Hippocampal formation (tissue), 2 donors: ENCODE measurements around the gene USO1.

Experiments
- DNase-seq, 2 donors: peaks; one replicate each; lab custom pipeline; 2025; lab: John Stamatoyannopoulos, UW

The USO1 gene

DNA sequence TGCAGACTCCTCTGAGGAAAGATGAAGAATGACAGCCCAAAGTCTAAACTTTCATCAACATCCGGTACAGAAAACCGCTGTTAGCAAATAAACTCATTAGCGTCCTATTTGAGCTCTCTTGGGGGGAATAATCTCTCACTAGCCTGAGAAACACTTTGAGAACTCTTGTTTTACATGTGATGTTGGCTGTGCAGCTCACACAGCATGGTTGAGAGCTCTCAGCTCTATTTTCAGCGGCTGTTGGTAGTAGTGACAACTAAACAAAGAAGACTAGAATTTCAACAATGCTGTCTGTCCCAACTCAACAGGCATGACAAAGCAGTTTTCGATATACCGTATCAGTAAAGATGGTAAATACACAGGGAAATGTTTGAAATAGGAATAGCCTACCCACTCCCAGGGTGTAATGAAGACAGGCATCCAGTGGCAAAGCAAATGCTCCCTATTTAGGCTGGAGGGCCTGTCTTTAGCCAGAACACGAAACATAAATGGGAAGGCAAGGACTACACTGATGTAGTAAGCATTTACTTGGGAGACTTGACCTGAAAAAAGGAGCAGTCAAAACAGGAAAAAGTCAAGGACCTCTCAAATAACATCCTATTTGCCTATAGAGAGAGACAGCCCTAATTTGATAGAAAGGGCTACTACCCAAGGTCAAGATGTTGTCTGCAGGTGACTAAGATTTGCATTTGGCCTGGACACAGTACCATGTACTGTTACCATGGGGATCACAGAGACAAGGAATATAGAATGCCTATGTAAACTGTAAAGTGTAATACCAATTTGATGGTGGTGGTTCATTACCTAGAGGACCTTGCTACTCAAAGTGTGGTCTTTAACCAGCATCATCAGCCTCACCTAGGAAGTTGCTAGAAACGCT is 117.5 kb downstream of the USO1 start:
- no peak for DNase-seq

DNA sequence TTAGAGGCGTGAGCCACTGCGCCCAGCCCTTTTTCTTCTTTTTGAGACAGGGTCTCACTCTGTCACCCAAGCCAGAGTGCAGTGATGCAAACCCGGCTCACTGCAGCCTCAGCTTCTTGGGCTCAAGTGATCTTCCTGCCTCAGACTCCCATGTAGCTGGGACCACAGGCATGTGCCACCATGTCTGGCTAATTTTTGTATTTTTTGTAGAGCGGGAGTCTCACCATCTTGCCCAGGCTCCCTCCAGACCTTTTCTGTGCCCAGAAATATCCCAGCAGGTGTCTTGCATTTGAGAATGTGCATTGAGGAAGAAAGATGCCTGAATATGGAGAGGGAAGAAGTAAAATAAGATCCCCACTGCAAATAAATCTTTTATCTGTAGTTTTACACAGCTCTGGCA is 119.2 kb downstream of the USO1 start:
- no peak for DNase-seq

DNA sequence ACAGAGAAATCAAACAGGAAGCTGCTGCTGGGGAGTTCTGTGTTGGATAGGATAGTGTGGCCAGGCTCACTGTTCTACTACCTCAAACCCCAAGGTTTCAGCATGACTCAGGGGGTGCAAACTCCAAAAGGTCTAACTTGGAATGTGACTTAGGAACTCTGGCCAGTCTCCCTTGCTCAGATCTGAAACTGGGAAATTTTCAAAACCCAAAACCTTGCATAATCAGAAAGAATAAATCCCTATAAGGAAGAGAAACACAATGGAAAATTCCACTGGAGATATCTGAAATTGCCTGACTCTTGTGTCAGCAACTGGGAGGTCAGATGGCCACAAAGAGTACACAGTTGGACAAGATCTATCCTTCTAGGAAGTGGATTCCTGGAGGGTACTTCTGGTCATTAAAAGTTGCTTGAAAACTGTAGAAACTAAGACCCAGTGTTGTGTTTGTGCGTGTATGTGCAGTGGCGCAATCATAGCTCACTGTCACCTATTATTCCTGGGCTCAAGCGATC is 119.8 kb downstream of the USO1 start:
- DNase-seq = no peak

DNA sequence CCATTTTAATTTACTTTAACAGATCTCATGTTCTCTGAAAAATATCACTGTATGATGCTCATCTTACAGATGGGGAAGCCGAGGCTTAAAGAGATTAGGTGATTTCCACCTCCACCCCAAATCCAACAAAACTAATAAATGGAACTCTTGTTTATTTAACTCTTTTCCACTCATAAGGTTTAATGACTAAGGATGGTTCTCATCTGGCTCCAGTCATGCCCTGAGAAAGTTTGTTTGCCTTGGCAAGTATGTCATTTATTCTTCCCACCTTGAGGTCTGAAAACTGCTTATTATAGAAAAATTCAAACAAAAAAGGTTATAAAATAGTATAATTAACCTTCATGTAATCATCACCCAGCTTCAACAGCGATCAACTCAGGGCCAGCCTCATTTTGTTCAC is 121.6 kb downstream of the USO1 start:
- DNase-seq = no peak

DNA sequence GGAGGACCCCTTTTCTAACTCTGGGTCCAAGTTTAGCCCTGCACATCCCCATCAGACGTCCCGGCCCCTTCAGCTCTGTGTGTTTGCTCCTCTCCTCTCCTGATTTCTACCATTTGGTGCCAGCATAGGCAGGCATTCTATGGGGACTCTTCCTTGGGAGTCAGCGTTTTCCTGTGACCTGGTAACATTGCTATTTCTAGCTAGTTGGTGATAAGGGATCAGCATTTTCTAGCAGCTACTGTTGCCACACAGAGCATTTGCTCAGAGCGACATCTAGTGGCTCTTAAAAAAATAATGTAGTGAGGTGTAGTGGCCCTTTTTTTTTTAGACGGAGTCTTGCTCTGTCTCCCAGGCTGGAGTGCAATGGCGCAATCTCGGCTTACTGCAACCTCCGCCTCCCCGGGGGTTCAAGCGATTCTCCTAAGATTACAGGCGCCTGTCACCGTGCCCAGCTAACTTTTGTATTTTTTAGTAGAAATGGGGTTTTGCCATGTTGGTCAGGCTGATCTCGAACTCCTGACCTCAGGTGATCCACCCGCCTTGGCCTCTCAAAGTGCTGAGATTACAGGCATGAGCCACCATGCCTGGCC is 123.9 kb downstream of the USO1 start:
- DNase-seq = peak in 1 of 2 donors; percentile 47

DNA sequence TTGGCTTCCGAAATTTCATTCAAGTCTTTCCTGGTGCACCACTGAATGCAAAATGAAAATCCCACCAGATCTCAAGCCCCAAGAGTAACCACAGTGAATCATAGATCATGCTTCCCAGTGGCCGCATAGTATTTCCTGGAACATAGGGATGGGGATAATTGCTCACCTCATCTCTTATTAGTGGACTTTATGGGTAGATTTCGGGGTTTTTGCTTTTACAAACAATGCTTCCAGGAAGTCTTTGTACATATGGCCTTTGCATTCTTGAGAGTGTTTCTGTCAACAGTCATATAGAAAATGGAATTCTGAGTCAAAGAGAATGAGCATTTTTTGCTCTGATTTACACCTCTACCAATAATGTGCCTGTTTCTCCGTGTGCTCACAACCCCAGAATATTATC is 124.5 kb downstream of the USO1 start:
- DNase-seq = no peak

DNA sequence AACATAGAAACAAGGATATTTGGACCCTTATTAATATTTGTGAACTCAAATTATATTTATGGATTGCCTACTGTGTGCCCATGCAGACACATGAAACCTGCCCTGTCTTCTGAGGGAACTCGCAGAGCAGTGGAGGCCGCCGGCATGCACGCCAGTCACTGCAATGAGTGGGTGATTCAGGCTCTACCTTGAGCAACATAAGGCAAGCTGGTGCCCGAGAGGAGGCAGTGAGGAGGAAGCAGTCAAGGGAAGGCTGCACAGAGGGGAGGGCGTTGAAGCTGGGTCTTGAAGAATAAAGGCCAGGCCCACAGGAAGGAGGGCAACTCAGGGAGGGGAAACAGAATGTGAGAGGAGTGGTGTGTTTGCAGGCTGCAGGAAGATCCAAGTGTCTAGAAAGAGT is 125.1 kb downstream of the USO1 start:
- DNase-seq = no peak

DNA sequence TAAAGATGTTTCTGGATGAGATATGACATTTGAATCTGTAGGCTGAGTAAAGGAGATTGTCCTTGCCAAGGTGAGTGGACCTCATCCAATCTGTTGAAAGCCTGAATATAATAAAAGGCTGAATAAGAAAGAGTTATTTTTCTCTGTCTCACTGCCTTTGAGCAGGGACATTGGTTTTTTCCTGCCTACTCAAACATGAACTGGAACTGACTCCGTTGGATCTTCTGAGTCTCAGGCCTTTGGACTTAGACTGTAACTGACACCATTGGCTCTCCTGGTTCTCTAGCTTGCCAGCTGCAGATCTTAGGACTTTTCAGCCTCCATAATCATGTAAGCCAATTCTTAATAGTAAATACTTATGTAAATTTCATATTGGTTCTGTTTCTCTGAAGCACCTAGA is 134.3 kb downstream of the USO1 start:
- DNase-seq = no peak

DNA sequence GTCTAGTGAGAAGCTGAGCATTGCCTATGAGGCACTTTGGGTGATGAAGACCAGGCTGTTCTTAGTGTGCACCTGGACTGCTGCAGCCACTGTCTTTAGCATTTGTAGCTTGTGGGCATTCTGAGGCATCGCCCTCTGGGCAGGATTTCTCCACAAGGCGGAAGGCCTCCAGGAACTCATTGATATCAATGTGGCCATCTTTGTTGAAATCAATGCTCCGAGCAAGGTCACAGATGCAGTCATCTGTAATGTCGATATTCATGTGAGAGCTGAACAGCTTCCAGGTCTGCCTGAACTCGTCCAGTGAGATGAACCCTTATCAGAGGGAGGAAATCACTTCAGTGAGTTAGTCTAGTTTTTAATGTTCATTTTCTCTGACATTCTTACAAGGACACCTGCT is 136.2 kb downstream of the USO1 start:
- DNase-seq = no peak
